CD4-positive, alpha-beta T cell treated with Interleukin-12 subunit alpha and Interleukin-12 subunit beta, for 1 hour (primary cell): ENCODE measurements around the gene RRM1.
"Not testable (repeated sequence)": the region's sequence is repeated elsewhere in the genome, so short reads cannot be mapped to it uniquely, and the experiment has no call there.

ENCODE experiments used
- DNase-seq: peaks from one replicate; pipeline ENCODE4 v3.0.0-alpha.2; 2020

RRM1 gene

GRCh38 chr11:4084406-4085125 lies 10.0 kb upstream of the RRM1 start:
- DNase-seq = no peak

GRCh38 chr11:4085575-4085974 lies 9.0 kb upstream of the RRM1 start:
- DNase-seq = no peak

- DNase-seq = no peak
Observed at GRCh38 chr11:4086575-4087353, 7.8 kb upstream of the RRM1 start.

GRCh38 chr11:4087551-4087950 lies 7.0 kb upstream of the RRM1 start:
- no peak for DNase-seq

GRCh38 chr11:4090258-4090657 lies 4.3 kb upstream of the RRM1 start:
- DNase-seq = peak; percentile 69

- DNase-seq = peak; percentile 41
Observed at GRCh38 chr11:4092026-4092425, 2.6 kb upstream of the RRM1 start.

- DNase-seq = no peak
Observed at GRCh38 chr11:4093519-4094347, 866 bp upstream of the RRM1 start.

GRCh38 chr11:4095509-4096230 lies 1.1 kb downstream of the RRM1 start:
- DNase-seq = no peak

- DNase-seq = no peak
Observed at GRCh38 chr11:4098026-4098621, 3.5 kb downstream of the RRM1 start.

GRCh38 chr11:4102711-4103110 lies 8.1 kb downstream of the RRM1 start:
- DNase-seq = no peak

- no peak for DNase-seq
Observed at GRCh38 chr11:4103269-4103668, 8.7 kb downstream of the RRM1 start.

- no peak for DNase-seq
Observed at GRCh38 chr11:4105916-4106315, 11.3 kb downstream of the RRM1 start.

- no peak for DNase-seq
Observed at GRCh38 chr11:4111834-4112233, 17.2 kb downstream of the RRM1 start.

- no peak for DNase-seq
Observed at GRCh38 chr11:4115128-4115527, 20.5 kb downstream of the RRM1 start.

GRCh38 chr11:4118107-4118506 lies 23.5 kb downstream of the RRM1 start:
- DNase-seq = no peak

- DNase-seq = no peak
Observed at GRCh38 chr11:4123218-4123617, 28.6 kb downstream of the RRM1 start.

- no peak for DNase-seq
Observed at GRCh38 chr11:4125141-4125540, 30.5 kb downstream of the RRM1 start.

GRCh38 chr11:4127357-4127756 lies 32.8 kb downstream of the RRM1 start:
- no peak for DNase-seq

GRCh38 chr11:4130219-4130618 lies 35.6 kb downstream of the RRM1 start:
- not testable (repeated sequence) for DNase-seq

- DNase-seq = no peak
Observed at GRCh38 chr11:4134806-4135205, 40.2 kb downstream of the RRM1 start.

- DNase-seq = no peak
Observed at GRCh38 chr11:4138497-4138896, 43.9 kb downstream of the RRM1 start.

GRCh38 chr11:4140067-4140636 lies 45.6 kb downstream of the RRM1 start:
- DNase-seq = no peak
